ENCODE measurements around the gene KIF19.
"Not testable (repeated sequence)": the region's sequence is repeated elsewhere in the genome, so short reads cannot be mapped to it uniquely, and the experiment has no call there.

The KIF19 gene, protein sequence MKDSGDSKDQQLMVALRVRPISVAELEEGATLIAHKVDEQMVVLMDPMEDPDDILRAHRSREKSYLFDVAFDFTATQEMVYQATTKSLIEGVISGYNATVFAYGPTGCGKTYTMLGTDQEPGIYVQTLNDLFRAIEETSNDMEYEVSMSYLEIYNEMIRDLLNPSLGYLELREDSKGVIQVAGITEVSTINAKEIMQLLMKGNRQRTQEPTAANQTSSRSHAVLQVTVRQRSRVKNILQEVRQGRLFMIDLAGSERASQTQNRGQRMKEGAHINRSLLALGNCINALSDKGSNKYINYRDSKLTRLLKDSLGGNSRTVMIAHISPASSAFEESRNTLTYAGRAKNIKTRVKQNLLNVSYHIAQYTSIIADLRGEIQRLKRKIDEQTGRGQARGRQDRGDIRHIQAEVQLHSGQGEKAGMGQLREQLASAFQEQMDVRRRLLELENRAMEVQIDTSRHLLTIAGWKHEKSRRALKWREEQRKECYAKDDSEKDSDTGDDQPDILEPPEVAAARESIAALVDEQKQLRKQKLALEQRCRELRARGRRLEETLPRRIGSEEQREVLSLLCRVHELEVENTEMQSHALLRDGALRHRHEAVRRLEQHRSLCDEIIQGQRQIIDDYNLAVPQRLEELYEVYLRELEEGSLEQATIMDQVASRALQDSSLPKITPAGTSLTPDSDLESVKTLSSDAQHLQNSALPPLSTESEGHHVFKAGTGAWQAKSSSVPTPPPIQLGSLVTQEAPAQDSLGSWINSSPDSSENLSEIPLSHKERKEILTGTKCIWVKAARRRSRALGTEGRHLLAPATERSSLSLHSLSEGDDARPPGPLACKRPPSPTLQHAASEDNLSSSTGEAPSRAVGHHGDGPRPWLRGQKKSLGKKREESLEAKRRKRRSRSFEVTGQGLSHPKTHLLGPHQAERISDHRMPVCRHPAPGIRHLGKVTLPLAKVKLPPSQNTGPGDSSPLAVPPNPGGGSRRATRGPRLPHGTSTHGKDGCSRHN

DNA sequence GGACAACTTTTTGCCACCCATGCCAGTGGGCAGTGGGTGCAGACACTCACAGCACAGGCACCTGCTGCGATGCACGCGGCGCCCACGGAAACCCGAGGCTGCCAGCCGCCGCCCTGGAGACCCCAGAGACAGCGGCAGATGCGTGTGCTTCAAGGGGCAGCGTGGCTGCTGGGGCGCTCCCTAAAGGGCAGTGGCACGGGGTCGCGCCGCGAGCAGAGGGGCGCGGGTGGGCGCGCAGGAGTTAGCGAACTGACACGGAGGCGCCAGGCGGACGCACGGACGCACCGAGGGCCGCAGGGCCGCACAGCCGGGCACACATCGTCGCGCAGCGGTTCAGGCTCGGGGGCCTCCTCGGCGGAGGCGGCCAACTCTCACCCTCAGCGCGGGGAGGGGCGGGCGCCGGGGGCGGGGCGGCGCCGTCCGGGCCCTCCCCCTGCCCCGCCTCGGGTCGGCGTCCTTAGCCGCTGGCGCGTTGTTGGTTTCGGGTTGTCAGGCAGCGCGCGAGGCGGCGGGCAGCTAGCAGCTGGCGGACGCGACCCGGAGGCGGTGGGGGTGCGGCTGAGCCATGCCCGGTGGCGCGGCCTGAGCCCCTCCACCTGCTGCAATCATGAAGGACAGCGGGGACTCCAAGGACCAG lies at the start of gene KIF19:
KIF19 (plus strand) TSS at position 484 of the 637 bp plus-strand sequence; CDS start at position 608, 124 bp downstream.
- peaks cover 78% of the 10 kb centered on the region for H3K27me3 Mint-ChIP-seq (ENCODE audit: low read depth)
- no peaks in the 10 kb centered on the region for H3K9me3 Mint-ChIP-seq

DNA sequence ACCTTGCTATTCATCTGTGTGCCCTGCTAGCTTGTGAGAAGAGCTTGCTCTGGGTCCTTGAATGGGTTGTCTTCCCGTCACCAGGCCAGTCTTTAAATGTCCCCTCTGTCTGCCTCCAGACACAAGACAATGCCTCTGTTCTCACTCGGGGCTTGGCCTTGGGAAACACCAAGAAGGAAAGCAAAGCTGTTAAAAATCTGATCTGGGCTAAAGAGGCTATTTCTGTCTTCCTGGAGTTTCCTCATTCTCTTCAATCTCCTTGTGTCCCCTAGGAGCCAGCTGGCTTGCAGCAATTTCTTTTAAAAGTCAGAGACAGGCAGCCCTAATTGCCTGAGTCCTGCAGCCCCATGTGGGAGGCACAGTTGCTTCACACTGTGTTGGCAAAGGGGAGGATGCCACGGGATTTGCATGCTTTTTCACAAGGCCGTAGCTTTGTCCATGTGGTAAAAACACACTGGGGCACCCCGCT lies 49.5 kb upstream of the KIF19 start:
- peak overlapping the region; percentile 39 to 59 (median 41) for H3K4me3 Mint-ChIP-seq
- TF ChIP-seq, protein P1, sequence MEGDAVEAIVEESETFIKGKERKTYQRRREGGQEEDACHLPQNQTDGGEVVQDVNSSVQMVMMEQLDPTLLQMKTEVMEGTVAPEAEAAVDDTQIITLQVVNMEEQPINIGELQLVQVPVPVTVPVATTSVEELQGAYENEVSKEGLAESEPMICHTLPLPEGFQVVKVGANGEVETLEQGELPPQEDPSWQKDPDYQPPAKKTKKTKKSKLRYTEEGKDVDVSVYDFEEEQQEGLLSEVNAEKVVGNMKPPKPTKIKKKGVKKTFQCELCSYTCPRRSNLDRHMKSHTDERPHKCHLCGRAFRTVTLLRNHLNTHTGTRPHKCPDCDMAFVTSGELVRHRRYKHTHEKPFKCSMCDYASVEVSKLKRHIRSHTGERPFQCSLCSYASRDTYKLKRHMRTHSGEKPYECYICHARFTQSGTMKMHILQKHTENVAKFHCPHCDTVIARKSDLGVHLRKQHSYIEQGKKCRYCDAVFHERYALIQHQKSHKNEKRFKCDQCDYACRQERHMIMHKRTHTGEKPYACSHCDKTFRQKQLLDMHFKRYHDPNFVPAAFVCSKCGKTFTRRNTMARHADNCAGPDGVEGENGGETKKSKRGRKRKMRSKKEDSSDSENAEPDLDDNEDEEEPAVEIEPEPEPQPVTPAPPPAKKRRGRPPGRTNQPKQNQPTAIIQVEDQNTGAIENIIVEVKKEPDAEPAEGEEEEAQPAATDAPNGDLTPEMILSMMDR (IDR thresholded peaks at IDR 0.05; ENCODE audit: unreplicated experiment in 3 of 3): no peak
- peaks cover 29% of the 10 kb centered on the region for H3K27me3 Mint-ChIP-seq (ENCODE audit: low read depth)
- peaks cover 57% of the 10 kb centered on the region for H3K4me1 Mint-ChIP-seq
- no peaks in the 10 kb centered on the region for H3K9me3 Mint-ChIP-seq
- peak overlapping the region; percentile 84 to 92 (median 87) for H3K27ac Mint-ChIP-seq
- no peaks in the 10 kb centered on the region for H3K36me3 Mint-ChIP-seq (ENCODE audit: low read depth)

More for the DNA sequence above, at the start of gene KIF19:
- Mint-ChIP-seq H3K4me1 (peaks cover 9% of the 10 kb centered on the region), H3K27ac (no peak within 1 kb of the TSS), H3K36me3 (ENCODE audit: low read depth) (no peaks in the 10 kb centered on the region), H3K4me3 (peak within 1 kb of the TSS; percentile 48 to 67 (median 53))
- TF ChIP-seq, protein P1 (IDR thresholded peaks at IDR 0.05; ENCODE audit: unreplicated experiment in 3 of 3): no peak

DNA sequence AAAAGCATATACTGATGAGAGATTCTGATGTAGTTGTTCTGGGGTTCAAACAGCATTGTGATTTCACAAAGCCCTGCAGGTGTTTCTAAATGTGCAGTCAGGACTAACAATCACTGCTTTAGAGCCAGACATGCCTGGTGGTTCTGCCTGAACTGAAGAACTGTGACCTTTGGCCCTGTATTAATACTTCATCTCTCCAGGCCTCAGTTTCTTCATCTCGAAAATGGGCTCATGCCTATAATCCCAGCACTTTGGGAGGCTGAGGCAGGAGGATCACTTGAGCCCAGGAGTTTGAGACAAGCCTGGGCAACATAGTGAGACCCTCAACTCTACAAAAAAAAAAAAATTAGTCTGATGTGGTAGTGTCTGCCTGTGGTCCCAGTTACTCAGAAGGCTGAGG lies 48.1 kb upstream of the KIF19 start:
- TF ChIP-seq, protein P1 (IDR thresholded peaks at IDR 0.05; ENCODE audit: unreplicated experiment in 3 of 3): no peak
- Mint-ChIP-seq H3K27me3 (ENCODE audit: low read depth) (peaks cover 23% of the 10 kb centered on the region), H3K9me3 (no peaks in the 10 kb centered on the region), H3K27ac (no peak overlapping the region), H3K36me3 (ENCODE audit: low read depth) (no peaks in the 10 kb centered on the region), H3K4me3 (no peak overlapping the region), H3K4me1 (peaks cover 44% of the 10 kb centered on the region)

DNA sequence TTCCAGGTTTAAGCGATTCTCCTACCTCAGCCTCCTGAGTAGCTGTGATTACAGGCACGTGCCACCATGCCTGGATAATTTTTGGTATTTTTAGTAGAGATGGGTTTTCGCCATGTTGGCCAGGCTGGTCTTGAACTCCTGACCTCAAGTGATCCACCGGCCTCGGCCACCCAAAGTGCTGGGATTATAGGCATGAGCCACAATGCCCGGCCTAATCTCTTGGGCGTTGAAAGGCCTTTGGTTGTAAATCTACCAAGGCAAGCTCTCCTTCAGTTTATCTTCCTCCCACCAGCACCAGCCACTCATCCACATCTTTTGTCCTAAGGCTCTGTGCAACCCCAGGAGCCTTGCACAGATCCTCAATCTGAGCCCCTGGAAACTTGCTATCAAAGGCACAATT lies 46.4 kb upstream of the KIF19 start:
- Mint-ChIP-seq H3K4me1 (peaks cover 29% of the 10 kb centered on the region), H3K27me3 (ENCODE audit: low read depth) (peaks cover 15% of the 10 kb centered on the region)
- not testable (repeated sequence) for H3K36me3 Mint-ChIP-seq (ENCODE audit: low read depth); H3K4me3 Mint-ChIP-seq; H3K27ac Mint-ChIP-seq; H3K9me3 Mint-ChIP-seq

DNA sequence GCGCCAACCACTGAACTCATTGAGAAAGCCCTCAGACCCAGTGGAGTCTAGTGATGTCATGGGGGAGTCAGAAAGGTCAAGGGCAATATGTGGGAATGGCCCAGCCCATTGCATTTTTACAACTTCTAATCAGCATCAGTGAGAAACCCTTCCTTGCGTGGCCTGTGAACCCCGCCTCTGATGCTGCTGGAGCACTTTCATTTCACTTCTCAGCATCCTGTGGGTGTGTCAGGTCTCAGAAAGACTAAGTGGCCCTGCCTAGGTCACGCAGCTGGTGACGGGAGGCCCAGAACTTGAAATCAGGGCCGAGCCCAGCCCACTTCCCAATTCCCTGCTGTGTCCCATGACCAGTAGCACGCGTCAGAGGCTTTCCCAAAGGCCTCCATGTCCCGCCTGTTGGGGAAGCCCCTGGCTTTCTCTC lies 45.9 kb upstream of the KIF19 start:
- Mint-ChIP-seq H3K4me1 (peaks cover 29% of the 10 kb centered on the region), H3K27me3 (ENCODE audit: low read depth) (peaks cover 17% of the 10 kb centered on the region), H3K9me3 (no peaks in the 10 kb centered on the region), H3K36me3 (ENCODE audit: low read depth) (no peaks in the 10 kb centered on the region), H3K27ac (no peak overlapping the region), H3K4me3 (no peak overlapping the region)
- TF ChIP-seq, protein P1 (IDR thresholded peaks at IDR 0.05; ENCODE audit: unreplicated experiment in 3 of 3): no peak

All from nephron (organoid).